Gastroesophageal sphincter (tissue), 3 donors: ENCODE measurements around the gene ANG.

ENCODE experiments used
- CTCF ChIP-seq, 4 experiments: fragments of 200-600 bp in 2 of 4; fragments of 450-650 bp in 2 of 4; sonication (generic) in 1 of 4; IDR thresholded peaks; one replicate each; pipeline ENCODE4 v1.5.1; 2017 to 2019; ENCODE audit warnings: antibody characterized with exemption in 4 of 4, mild to moderate bottlenecking in 2 of 4, moderate library complexity in 2 of 4
- POLR2A ChIP-seq, 2 donors: fragments of 450-650 bp; IDR thresholded peaks; one replicate each; pipeline ENCODE4 v1.6.1; 2017; ENCODE audit warnings: antibody characterized with exemption in 2 of 2, mild to moderate bottlenecking in 2 of 2, moderate library complexity in 1 of 2

- no peak for TF ChIP-seq POLR2A (IDR thresholded peaks at IDR 0.05)
- TF ChIP-seq CTCF (IDR thresholded peaks at IDR 0.05) = no peak
Measured at GRCh38 chr14:20732979-20733635, 44.5 kb downstream of the ANG start.
